Measurements from ENCODE around the gene GASK1A. TPM values are rescaled to one million over a fixed set of nuclear protein-coding genes. Genes with fewer than 3 reads are reported as not detected.

Gene GASK1A
- total and polyA plus RNA-seq, 2 experiments from 2014 or later: 2.6 to 11.1 TPM

DNA sequence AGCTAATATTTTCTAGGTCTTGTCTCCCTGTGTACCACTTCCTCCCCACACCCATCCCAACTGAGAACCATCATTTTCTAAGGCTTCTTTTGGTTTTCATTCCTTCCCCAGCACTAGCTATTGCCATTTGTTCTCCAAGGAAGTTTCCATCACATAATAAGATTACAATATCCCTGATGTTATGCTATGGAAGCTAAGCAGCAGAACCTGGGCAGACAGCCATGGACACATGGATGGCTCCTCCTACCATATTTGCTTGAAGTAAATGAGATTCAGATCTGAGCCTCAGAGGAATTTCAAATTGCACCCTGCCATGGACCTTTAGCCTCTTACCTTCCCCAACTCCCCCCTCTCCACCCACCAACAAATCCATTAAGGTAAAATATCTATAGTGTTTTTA lies 31.5 kb downstream of the GASK1A start:
- H3K4me3 Mint-ChIP-seq: no peak overlapping the region
- H3K36me3 ChIP-seq (ENCODE audit: insufficient read depth): no peaks in the 10 kb centered on the region
- H3F3A ChIP-seq (replicated peaks; ENCODE audit: low read depth): no peaks in the 10 kb centered on the region
- H3K27ac ChIP-seq (ENCODE audit: low read depth): no peak overlapping the region
- H3K4me1 ChIP-seq (ENCODE audit: insufficient read depth): no peaks in the 10 kb centered on the region
- H3K27me3 ChIP-seq (ENCODE audit: insufficient read depth): no peaks in the 10 kb centered on the region
- no peak overlapping the region for H3K4me3 ChIP-seq
- no peaks in the 10 kb centered on the region; the same call in 1 of the 2 replicates for H4K20me1 ChIP-seq (replicated peaks; ENCODE audit: insufficient read depth)
- H3K4me2 ChIP-seq: no peak overlapping the region
- no peaks in the 10 kb centered on the region; the same call in 2 of the 3 replicates for H3K36me3 Mint-ChIP-seq (ENCODE audit: low read depth)
- H3K4me1 Mint-ChIP-seq: peaks cover 4% of the 10 kb centered on the region
- no peak overlapping the region for H3K27ac Mint-ChIP-seq
- DNase-seq (ENCODE audit: low spot score) (no peak), ATAC-seq (no peak)
- H3K27me3 Mint-ChIP-seq (ENCODE audit: insufficient read depth, low read depth, poor library complexity): no peaks in the 10 kb centered on the region
- H3K9me3 Mint-ChIP-seq: no peaks in the 10 kb centered on the region
- H3K79me2 ChIP-seq (replicated peaks; ENCODE audit: insufficient read depth): no peaks in the 10 kb centered on the region
- H2AFZ ChIP-seq: no peak overlapping the region
- peaks cover 7% of the 10 kb centered on the region; the same call in 1 of the 2 replicates for H3K9me2 ChIP-seq (ENCODE audit: insufficient read depth)
- TF ChIP-seq, protein P1, sequence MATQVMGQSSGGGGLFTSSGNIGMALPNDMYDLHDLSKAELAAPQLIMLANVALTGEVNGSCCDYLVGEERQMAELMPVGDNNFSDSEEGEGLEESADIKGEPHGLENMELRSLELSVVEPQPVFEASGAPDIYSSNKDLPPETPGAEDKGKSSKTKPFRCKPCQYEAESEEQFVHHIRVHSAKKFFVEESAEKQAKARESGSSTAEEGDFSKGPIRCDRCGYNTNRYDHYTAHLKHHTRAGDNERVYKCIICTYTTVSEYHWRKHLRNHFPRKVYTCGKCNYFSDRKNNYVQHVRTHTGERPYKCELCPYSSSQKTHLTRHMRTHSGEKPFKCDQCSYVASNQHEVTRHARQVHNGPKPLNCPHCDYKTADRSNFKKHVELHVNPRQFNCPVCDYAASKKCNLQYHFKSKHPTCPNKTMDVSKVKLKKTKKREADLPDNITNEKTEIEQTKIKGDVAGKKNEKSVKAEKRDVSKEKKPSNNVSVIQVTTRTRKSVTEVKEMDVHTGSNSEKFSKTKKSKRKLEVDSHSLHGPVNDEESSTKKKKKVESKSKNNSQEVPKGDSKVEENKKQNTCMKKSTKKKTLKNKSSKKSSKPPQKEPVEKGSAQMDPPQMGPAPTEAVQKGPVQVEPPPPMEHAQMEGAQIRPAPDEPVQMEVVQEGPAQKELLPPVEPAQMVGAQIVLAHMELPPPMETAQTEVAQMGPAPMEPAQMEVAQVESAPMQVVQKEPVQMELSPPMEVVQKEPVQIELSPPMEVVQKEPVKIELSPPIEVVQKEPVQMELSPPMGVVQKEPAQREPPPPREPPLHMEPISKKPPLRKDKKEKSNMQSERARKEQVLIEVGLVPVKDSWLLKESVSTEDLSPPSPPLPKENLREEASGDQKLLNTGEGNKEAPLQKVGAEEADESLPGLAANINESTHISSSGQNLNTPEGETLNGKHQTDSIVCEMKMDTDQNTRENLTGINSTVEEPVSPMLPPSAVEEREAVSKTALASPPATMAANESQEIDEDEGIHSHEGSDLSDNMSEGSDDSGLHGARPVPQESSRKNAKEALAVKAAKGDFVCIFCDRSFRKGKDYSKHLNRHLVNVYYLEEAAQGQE (IDR thresholded peaks at IDR 0.05; ENCODE audit: unreplicated experiment): no peak
- no peak for TF ChIP-seq EZH2phosphoT487 (IDR thresholded peaks at IDR 0.05; ENCODE audit: unreplicated experiment)
- TF ChIP-seq JUNB (IDR thresholded peaks at IDR 0.05; ENCODE audit: unreplicated experiment): no peak
- TF ChIP-seq ZNF114 (CRISPR knock-in tag; IDR thresholded peaks at IDR 0.05): no peak
- no peak for TF ChIP-seq POLR2AphosphoS5 (IDR thresholded peaks at IDR 0.05; ENCODE audit: low read depth)
- no peak for TF ChIP-seq NANOG (IDR thresholded peaks at IDR 0.05; ENCODE audit: borderline replicate concordance)
- no peak for TF ChIP-seq STAT1 (IDR thresholded peaks at IDR 0.05; ENCODE audit: unreplicated experiment)
- TF ChIP-seq CREB1 (CRISPR knock-in tag; IDR thresholded peaks at IDR 0.05; ENCODE audit: low read depth): no peak
- TF ChIP-seq, protein P2, sequence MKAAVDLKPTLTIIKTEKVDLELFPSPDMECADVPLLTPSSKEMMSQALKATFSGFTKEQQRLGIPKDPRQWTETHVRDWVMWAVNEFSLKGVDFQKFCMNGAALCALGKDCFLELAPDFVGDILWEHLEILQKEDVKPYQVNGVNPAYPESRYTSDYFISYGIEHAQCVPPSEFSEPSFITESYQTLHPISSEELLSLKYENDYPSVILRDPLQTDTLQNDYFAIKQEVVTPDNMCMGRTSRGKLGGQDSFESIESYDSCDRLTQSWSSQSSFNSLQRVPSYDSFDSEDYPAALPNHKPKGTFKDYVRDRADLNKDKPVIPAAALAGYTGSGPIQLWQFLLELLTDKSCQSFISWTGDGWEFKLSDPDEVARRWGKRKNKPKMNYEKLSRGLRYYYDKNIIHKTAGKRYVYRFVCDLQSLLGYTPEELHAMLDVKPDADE (IDR thresholded peaks at IDR 0.05): no peak
- TF ChIP-seq, protein P3, sequence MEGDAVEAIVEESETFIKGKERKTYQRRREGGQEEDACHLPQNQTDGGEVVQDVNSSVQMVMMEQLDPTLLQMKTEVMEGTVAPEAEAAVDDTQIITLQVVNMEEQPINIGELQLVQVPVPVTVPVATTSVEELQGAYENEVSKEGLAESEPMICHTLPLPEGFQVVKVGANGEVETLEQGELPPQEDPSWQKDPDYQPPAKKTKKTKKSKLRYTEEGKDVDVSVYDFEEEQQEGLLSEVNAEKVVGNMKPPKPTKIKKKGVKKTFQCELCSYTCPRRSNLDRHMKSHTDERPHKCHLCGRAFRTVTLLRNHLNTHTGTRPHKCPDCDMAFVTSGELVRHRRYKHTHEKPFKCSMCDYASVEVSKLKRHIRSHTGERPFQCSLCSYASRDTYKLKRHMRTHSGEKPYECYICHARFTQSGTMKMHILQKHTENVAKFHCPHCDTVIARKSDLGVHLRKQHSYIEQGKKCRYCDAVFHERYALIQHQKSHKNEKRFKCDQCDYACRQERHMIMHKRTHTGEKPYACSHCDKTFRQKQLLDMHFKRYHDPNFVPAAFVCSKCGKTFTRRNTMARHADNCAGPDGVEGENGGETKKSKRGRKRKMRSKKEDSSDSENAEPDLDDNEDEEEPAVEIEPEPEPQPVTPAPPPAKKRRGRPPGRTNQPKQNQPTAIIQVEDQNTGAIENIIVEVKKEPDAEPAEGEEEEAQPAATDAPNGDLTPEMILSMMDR (conservative IDR thresholded peaks at IDR 0.05; ENCODE audit: low read depth in 2 of 2): no peak
- no peak for TF ChIP-seq ZNF331 (CRISPR knock-in tag; IDR thresholded peaks at IDR 0.05; ENCODE audit: low read depth)
- TF ChIP-seq EZH2 (IDR thresholded peaks at IDR 0.05; ENCODE audit: low read depth, unreplicated experiment): no peak
- TF ChIP-seq, protein P4, sequence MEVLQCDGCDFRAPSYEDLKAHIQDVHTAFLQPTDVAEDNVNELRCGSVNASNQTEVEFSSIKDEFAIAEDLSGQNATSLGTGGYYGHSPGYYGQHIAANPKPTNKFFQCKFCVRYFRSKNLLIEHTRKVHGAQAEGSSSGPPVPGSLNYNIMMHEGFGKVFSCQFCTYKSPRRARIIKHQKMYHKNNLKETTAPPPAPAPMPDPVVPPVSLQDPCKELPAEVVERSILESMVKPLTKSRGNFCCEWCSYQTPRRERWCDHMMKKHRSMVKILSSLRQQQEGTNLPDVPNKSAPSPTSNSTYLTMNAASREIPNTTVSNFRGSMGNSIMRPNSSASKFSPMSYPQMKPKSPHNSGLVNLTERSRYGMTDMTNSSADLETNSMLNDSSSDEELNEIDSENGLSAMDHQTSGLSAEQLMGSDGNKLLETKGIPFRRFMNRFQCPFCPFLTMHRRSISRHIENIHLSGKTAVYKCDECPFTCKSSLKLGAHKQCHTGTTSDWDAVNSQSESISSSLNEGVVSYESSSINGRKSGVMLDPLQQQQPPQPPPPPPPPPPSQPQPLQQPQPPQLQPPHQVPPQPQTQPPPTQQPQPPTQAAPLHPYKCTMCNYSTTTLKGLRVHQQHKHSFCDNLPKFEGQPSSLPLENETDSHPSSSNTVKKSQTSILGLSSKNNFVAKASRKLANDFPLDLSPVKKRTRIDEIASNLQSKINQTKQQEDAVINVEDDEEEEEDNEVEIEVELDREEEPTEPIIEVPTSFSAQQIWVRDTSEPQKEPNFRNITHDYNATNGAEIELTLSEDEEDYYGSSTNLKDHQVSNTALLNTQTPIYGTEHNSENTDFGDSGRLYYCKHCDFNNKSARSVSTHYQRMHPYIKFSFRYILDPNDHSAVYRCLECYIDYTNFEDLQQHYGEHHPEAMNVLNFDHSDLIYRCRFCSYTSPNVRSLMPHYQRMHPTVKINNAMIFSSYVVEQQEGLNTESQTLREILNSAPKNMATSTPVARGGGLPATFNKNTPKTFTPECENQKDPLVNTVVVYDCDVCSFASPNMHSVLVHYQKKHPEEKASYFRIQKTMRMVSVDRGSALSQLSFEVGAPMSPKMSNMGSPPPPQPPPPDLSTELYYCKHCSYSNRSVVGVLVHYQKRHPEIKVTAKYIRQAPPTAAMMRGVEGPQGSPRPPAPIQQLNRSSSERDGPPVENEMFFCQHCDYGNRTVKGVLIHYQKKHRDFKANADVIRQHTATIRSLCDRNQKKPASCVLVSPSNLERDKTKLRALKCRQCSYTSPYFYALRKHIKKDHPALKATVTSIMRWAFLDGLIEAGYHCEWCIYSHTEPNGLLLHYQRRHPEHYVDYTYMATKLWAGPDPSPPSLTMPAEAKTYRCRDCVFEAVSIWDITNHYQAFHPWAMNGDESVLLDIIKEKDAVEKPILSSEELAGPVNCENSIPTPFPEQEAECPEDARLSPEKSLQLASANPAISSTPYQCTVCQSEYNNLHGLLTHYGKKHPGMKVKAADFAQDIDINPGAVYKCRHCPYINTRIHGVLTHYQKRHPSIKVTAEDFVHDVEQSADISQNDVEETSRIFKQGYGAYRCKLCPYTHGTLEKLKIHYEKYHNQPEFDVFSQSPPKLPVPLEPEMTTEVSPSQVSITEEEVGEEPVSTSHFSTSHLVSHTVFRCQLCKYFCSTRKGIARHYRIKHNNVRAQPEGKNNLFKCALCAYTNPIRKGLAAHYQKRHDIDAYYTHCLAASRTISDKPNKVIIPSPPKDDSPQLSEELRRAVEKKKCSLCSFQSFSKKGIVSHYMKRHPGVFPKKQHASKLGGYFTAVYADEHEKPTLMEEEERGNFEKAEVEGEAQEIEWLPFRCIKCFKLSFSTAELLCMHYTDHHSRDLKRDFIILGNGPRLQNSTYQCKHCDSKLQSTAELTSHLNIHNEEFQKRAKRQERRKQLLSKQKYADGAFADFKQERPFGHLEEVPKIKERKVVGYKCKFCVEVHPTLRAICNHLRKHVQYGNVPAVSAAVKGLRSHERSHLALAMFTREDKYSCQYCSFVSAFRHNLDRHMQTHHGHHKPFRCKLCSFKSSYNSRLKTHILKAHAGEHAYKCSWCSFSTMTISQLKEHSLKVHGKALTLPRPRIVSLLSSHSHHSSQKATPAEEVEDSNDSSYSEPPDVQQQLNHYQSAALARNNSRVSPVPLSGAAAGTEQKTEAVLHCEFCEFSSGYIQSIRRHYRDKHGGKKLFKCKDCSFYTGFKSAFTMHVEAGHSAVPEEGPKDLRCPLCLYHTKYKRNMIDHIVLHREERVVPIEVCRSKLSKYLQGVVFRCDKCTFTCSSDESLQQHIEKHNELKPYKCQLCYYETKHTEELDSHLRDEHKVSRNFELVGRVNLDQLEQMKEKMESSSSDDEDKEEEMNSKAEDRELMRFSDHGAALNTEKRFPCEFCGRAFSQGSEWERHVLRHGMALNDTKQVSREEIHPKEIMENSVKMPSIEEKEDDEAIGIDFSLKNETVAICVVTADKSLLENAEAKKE (CRISPR knock-in tag; IDR thresholded peaks at IDR 0.05): no peak

Measured in GM23338 (cell line).